HepG2 (cell line): ENCODE measurements around the gene SETD3. TPM values are rescaled to one million over a fixed set of nuclear protein-coding genes. Genes with fewer than 3 reads are reported as not detected.

ENCODE experiments used
- ATAC-seq: fragments of 200-7000 bp; cut with Tn5 transposase; 3 replicates; pipeline ENCODE4 v1.9.1; 2020; ENCODE audit warnings: mild to moderate bottlenecking, moderate library complexity
- BruUV-seq: library from RNA; stranded (reverse); fragments of 400-500 nt; replicated peaks from 2 replicates; lab custom pipeline; 2021; lab: Mats Ljungman, UMichigan
- CTCF ChIA-PET: fragments of 300-600 bp; formaldehyde crosslinking; extraction: SDS; loops from one replicate; lab custom pipeline; 2021; ENCODE audit warnings: low total read pairs, inconsistent platforms, low intra/inter-chr PET ratio; lab: Yijun Ruan, JAX
- POLR2A ChIA-PET: fragments of 350-600 bp; sonication (Branson Sonifier 250); formaldehyde crosslinking; loops from one replicate; lab custom pipeline; 2020; ENCODE audit warnings: antibody characterized with exemption, inconsistent platforms; lab: Yijun Ruan, JAX
- DNase-seq: peaks from one replicate; pipeline ENCODE4 v3.0.0-alpha.2; 2015; ENCODE audit warnings: low spot score
- FAIRE-seq: peaks from 3 replicates; lab custom pipeline; 2011; peaks lifted over from hg19 to GRCh38; lab: Jason Lieb, UNC
- H2AFZ ChIP-seq: one replicate; pipeline ENCODE4 v1.6.1; 2011; ENCODE audit warnings: low read length, inconsistent platforms
- H3K27ac ChIP-seq: fragments of 300-600 bp; 3 replicates; pipeline ENCODE4 v1.8.0; 2011; ENCODE audit warnings: mixed run types, mild to moderate bottlenecking, mixed read lengths, low read length, inconsistent platforms; ENCODE audit not compliant: insufficient read depth; ENCODE audit errors: extremely low read length
- H3K27me3 ChIP-seq, 2 experiments: fragments of 200-600 bp in 1 of 2; 2 replicates in 1 of 2; 3 replicates in 1 of 2; pipeline versions ENCODE4 v1.6.0 to v1.8.0; 2011; ENCODE audit warnings: low read length in 2 of 2, mild to moderate bottlenecking in 2 of 2, moderate library complexity in 2 of 2, inconsistent platforms in 1 of 2; ENCODE audit not compliant: insufficient read depth in 2 of 2, control insufficient read depth in 1 of 2
- H3K36me3 ChIP-seq, 2 experiments: fragments of 200-600 bp in 1 of 2; replicated peaks in 1 of 2; 2 replicates in 1 of 2; 3 replicates in 1 of 2; pipeline versions ENCODE4 v1.5.1 to v1.8.0; 2011; ENCODE audit warnings: low read length in 2 of 2, inconsistent platforms in 1 of 2; ENCODE audit not compliant: insufficient read depth in 2 of 2, control insufficient read depth in 1 of 2
- H3K4me1 ChIP-seq: 2 replicates; pipeline ENCODE4 v1.5.1; 2012; ENCODE audit warnings: low read length, inconsistent platforms; ENCODE audit not compliant: insufficient read depth
- H3K4me2 ChIP-seq: 2 replicates; pipeline ENCODE4 v1.6.0; 2011; ENCODE audit warnings: low read depth, low read length, inconsistent platforms
- H3K4me3 ChIP-seq, 3 experiments: fragments of 200-600 bp in 1 of 3; sonication (generic), shearing (Covaris generic) in 1 of 3; replicated peaks in 1 of 3; 2 replicates each; pipeline ENCODE4 v1.5.1; 2011 to 2016; ENCODE audit warnings: low read length in 3 of 3, inconsistent platforms in 2 of 3, low read depth in 2 of 3, mild to moderate bottlenecking in 2 of 3, control low read depth in 1 of 3, mixed read lengths in 1 of 3; ENCODE audit not compliant: insufficient read depth in 1 of 3
- H3K79me2 ChIP-seq: one replicate; pipeline ENCODE4 v1.6.1; 2011; ENCODE audit warnings: low read length, inconsistent platforms; ENCODE audit not compliant: insufficient read depth
- H3K9ac ChIP-seq: 2 replicates; pipeline ENCODE4 v1.6.0; 2011; ENCODE audit warnings: mild to moderate bottlenecking, low read depth, low read length, inconsistent platforms; ENCODE audit not compliant: insufficient read depth
- H3K9me3 ChIP-seq: 2 replicates; pipeline ENCODE4 v1.5.1; 2012; ENCODE audit warnings: mild to moderate bottlenecking, low read length
- H4K20me1 ChIP-seq: 2 replicates; pipeline ENCODE4 v1.6.0; 2011; ENCODE audit warnings: inconsistent platforms, mild to moderate bottlenecking, low read length, moderate library complexity; ENCODE audit not compliant: insufficient read depth
- AKAP8 ChIP-seq: sonication (generic); formaldehyde crosslinking; IDR thresholded peaks from 2 replicates; pipeline ENCODE4 v1.5.1; 2020; ENCODE audit warnings: mild to moderate bottlenecking, missing genetic modification reagents
- CCAR2 ChIP-seq: fragments of 200-400 bp; formaldehyde crosslinking; optimal IDR thresholded peaks from 2 replicates; pipeline ENCODE3; 2018; ENCODE audit warnings: low read depth, mild to moderate bottlenecking, low read length, moderate library complexity
- EHMT2 ChIP-seq: fragments of 200-600 bp; sonication (generic); IDR thresholded peaks from 2 replicates; pipeline ENCODE4 v1.7.0; 2017; ENCODE audit warnings: antibody characterized with exemption, low read depth, low read length, borderline replicate concordance
- RBM22 ChIP-seq: fragments of 200-400 bp; formaldehyde crosslinking; optimal IDR thresholded peaks from 2 replicates; pipeline ENCODE3; 2017; ENCODE audit warnings: mild to moderate bottlenecking, low read length, moderate library complexity
- RFX1 ChIP-seq: fragments of 450-650 bp; IDR thresholded peaks from 2 replicates; pipeline ENCODE4 v1.6.1; 2017
- TBL1XR1 ChIP-seq: fragments of 150-350 bp; IDR thresholded peaks from 2 replicates; pipeline ENCODE4 v1.6.1; 2014; ENCODE audit warnings: borderline replicate concordance, low read length; ENCODE audit not compliant: partially characterized antibody
- ZNF282 ChIP-seq: fragments of 450-650 bp; IDR thresholded peaks from 2 replicates; pipeline ENCODE4 v1.6.1; 2018; ENCODE audit not compliant: partially characterized antibody
- ZNF574 ChIP-seq: sonication (generic); formaldehyde crosslinking; IDR thresholded peaks from 2 replicates; pipeline ENCODE4 v1.4.0; 2020; ENCODE audit warnings: missing genetic modification reagents
- ZNF589 ChIP-seq: sonication (generic); formaldehyde crosslinking; conservative IDR thresholded peaks from 2 replicates; pipeline ENCODE4 v1.8.0; 2022; ENCODE audit warnings: mild to moderate bottlenecking, moderate library complexity, missing genetic modification reagents
- ZNF776 ChIP-seq: sonication (generic); formaldehyde crosslinking; IDR thresholded peaks from 2 replicates; pipeline ENCODE4 v1.4.0; 2020; ENCODE audit warnings: mild to moderate bottlenecking, missing genetic modification reagents
- ZNF83 ChIP-seq: sonication (generic); formaldehyde crosslinking; IDR thresholded peaks from 2 replicates; pipeline ENCODE4 v1.4.0; 2020; ENCODE audit warnings: missing genetic modification reagents, mild to moderate bottlenecking, borderline replicate concordance
- WGBS: methylation state at CpG from one replicate; pipeline ENCODE4 v1.1.6; 2017; ENCODE audit warnings: low lambda C conversion rate; 5-methylcytosine and 5-hydroxymethylcytosine counted together
- in situ Hi-C: cut with HindIII; loops from 2 replicates; pipeline ENCODE4 v1.10.0; 2017; ENCODE audit warnings: low pct_unique_long_range_greater_than_20kb; ENCODE audit not compliant: extremely low pct_ligation_motif_present
- intact Hi-C: fragments of 100-400 bp; cut with micrococcal nuclease; formaldehyde crosslinking; loops from one replicate; pipeline ENCODE4 v1.10.0; 2022; ENCODE audit not compliant: unreplicated experiment
- polyA plus RNA-seq, 8 experiments: library from polyadenylated mRNA; depleted of rRNA in 3 of 8; stranded (reverse) in 7 of 8; unstranded in 1 of 8; fragments of >200 nt; fragmentation: Illumina TruSeq in 4 of 8; extraction: Trizol in 4 of 8; gene quantifications; 2 replicates each; pipeline versions ENCODE4 v1.2.1 to v1.2.3, GENCODE V29; 2011 to 2016; ENCODE audit warnings: low read depth in 4 of 8, missing spikeins in 1 of 8, mixed read lengths in 1 of 8; ENCODE audit not compliant: insufficient read depth in 1 of 8
- total RNA-seq, 5 experiments: library from RNA; depleted of rRNA; stranded (reverse); fragments of >200 nt; fragmentation: Illumina TruSeq; extraction: Trizol; gene quantifications; 2 replicates each; pipeline ENCODE4 v1.2.3, GENCODE V29; 2016; ENCODE audit warnings: low read depth in 1 of 5

The SETD3 gene
- total and polyA plus RNA-seq, 2 of the 13 experiments (the other 11 are each of a cell fraction or from before 2014, with no cell fraction given), result 30.3 to 67.1 TPM

GRCh38 chr14:99512571-99513182 lies 32.0 kb upstream of the SETD3 start:
- Histone ChIP-seq H3K4me3 (no peak overlapping the region), H3K27me3 (no peaks in the 10 kb centered on the region), H3K4me1 (no peaks in the 10 kb centered on the region), H3K79me2 (no peaks in the 10 kb centered on the region), H3K36me3 (peaks cover 32 to 64% of the 10 kb centered on the region in 2 experiments; a peak in 4 of 5 replicates), H4K20me1 (peaks cover 16% of the 10 kb centered on the region; the same call in 1 of the 2 replicates), H3K9me3 (no peaks in the 10 kb centered on the region), H2AFZ (no peak overlapping the region), H3K4me2 (no peak overlapping the region), H3K27ac (no peak overlapping the region), H3K9ac (no peak overlapping the region)
- no peak for DNase-seq
- no peak for TF ChIP-seq EHMT2
- no peak for TF ChIP-seq ZNF83 (CRISPR knock-in tag)
- TF ChIP-seq ZNF776 (CRISPR knock-in tag), result no peak
- no peak for TF ChIP-seq TBL1XR1
- TF ChIP-seq RBM22, result peak; percentile 42
- no peak for TF ChIP-seq ZNF589
- TF ChIP-seq AKAP8 (CRISPR knock-in tag), result no peak
- WGBS, result 93% methylated on average over 10 of the region's 16 CpGs
- no peak for ATAC-seq
- no peak for FAIRE-seq
- POLR2A ChIA-PET, result no interaction called here
- in situ Hi-C loops, result no loop called here
- intact Hi-C loops, result no loop called here
- BruUV-seq, result no TSS peak
- CTCF ChIA-PET, result no interaction called here

GRCh38 chr14:99512110-99512449 lies 31.4 kb upstream of the SETD3 start:
- WGBS, result 93% methylated on average over 10 of the region's 10 CpGs
- ChIA-PET CTCF (no interaction called here), POLR2A (no interaction called here)
- no peak for ATAC-seq
- H3K4me1 ChIP-seq, result no peaks in the 10 kb centered on the region
- no peaks in the 10 kb centered on the region for H3K79me2 ChIP-seq
- no peak overlapping the region for H3K4me3 ChIP-seq
- no peak for DNase-seq
- no peak overlapping the region for H3K27ac ChIP-seq
- TF ChIP-seq ZNF282 (no peak), ZNF574 (CRISPR knock-in tag) (no peak), RFX1 (no peak), CCAR2 (no peak)
- H3K36me3 ChIP-seq, result peaks cover 33 to 70% of the 10 kb centered on the region in 2 experiments; a peak in 4 of 5 replicates
- in situ Hi-C loops, result no loop called here
- H2AFZ ChIP-seq, result no peak overlapping the region
- no TSS peak for BruUV-seq
- intact Hi-C loops, result no loop called here
- no peak overlapping the region for H3K9ac ChIP-seq
- H3K4me2 ChIP-seq, result no peak overlapping the region
- no peaks in the 10 kb centered on the region for H3K9me3 ChIP-seq
- no peak for FAIRE-seq
- no peaks in the 10 kb centered on the region for H3K27me3 ChIP-seq
- peaks cover 13% of the 10 kb centered on the region; the same call in 1 of the 2 replicates for H4K20me1 ChIP-seq
